ES-I3 (cell line): ENCODE data around the gene WNK2.
A peak's percentile ranks its signal among the peaks of the same experiment; 100 is the strongest.
"Not testable (repeated sequence)": the region's sequence is repeated elsewhere in the genome, so short reads cannot be mapped to it uniquely, and the experiment has no call there.

Source experiments
- H3K36me3 ChIP-seq: 2 replicates; pipeline ENCODE4 v1.6.1; 2013; ENCODE audit warnings: mild to moderate bottlenecking, low read length, control low read depth, moderate library complexity; ENCODE audit not compliant: insufficient read depth
- H3K4me1 ChIP-seq: 2 replicates; pipeline ENCODE4 v1.6.1; 2013; ENCODE audit warnings: mild to moderate bottlenecking, control low read depth, low read length; ENCODE audit not compliant: insufficient read depth
- H3K9ac ChIP-seq: 2 replicates; pipeline ENCODE4 v1.6.1; 2013; ENCODE audit warnings: low read depth, mild to moderate bottlenecking, low read length, moderate library complexity
- H3K9me3 ChIP-seq: 2 replicates; pipeline ENCODE4 v1.6.1; 2013; ENCODE audit warnings: mild to moderate bottlenecking, low read length, moderate library complexity; ENCODE audit not compliant: control insufficient read depth, insufficient read depth

WNK2 gene

DNA sequence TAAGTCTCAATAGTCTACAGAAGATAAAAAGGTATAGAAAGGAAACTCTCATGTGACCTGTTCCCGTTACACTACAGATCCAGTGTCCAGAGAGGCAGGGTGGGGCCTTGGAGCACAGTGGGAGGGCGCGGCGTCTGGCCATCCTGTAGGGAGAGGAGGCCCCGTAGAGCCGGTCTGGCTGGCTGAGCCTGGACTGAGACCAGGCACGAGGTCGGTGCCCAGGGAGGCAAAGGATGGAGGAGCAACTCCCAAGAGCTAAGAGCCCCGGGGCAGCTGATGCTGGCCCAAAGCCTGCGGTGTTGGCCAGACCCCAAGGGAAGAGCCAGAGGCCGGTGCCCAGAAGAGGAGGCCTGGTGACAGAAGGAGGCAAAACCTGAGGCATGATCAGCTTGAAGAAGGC is 158.5 kb downstream of the WNK2 start:
- peaks cover 29% of the 10 kb centered on the region for H3K9me3 ChIP-seq
- H3K4me1 ChIP-seq, H3K9ac ChIP-seq: not testable (repeated sequence)
- peaks cover 14% of the 10 kb centered on the region for H3K36me3 ChIP-seq

DNA sequence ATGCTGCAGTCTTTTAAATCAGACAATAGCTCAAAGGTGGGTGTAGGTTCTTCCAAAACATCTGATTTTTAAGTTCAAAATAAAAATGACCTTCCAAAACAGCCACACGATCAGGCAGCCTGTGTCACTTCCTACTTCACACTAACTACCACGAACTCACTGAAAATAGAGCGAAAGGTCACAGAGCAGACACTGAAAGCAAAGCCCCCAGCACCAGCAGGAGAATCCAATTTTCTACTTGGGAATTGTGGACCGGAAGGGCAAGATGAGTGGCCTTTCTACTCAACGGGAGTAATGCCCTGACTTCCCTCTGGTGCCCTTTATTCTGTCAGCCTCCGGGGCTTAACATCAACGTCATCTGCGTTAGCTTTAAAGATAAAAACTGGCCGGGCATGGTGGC is 159.7 kb downstream of the WNK2 start:
- no peak overlapping the region for H3K9ac ChIP-seq
- H3K9me3 ChIP-seq: peaks cover 23% of the 10 kb centered on the region
- H3K4me1 ChIP-seq: peaks cover 8% of the 10 kb centered on the region
- H3K36me3 ChIP-seq: peaks cover 8% of the 10 kb centered on the region

DNA sequence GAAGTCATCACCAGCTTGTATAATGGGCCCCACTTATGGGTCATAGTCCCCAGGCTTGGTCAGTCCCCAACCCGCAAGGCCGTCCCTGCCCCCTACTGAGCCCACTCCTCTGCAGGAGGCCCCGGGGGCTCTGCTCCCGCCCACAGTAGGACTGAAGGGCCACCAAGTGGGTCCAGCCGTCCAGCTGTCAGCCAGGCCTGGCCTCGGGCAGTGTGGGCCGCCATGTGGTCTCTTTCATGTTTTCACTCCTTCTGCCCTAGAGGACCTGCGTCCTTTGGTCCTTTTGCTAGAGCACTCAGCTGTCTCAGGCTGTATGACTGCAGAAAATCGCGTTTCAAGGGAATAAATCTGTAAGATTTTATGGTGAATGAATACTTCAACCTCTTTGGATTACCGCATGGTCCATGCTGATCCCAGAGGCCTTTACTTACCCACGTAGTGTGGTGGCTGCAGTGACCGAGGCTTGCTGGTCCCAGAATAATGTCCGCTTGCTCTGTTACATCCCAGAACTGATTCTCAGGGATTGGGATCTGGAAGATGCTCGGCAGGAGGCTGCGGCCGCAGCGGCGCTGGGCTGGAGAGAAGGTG is 161.8 kb downstream of the WNK2 start:
- peak overlapping the region; percentile 84 for H3K9ac ChIP-seq
- peaks cover 3% of the 10 kb centered on the region; the same call in 1 of the 2 replicates for H3K9me3 ChIP-seq
- peaks cover 8% of the 10 kb centered on the region for H3K4me1 ChIP-seq
- no peaks in the 10 kb centered on the region; the same call in none of the 2 replicates for H3K36me3 ChIP-seq

DNA sequence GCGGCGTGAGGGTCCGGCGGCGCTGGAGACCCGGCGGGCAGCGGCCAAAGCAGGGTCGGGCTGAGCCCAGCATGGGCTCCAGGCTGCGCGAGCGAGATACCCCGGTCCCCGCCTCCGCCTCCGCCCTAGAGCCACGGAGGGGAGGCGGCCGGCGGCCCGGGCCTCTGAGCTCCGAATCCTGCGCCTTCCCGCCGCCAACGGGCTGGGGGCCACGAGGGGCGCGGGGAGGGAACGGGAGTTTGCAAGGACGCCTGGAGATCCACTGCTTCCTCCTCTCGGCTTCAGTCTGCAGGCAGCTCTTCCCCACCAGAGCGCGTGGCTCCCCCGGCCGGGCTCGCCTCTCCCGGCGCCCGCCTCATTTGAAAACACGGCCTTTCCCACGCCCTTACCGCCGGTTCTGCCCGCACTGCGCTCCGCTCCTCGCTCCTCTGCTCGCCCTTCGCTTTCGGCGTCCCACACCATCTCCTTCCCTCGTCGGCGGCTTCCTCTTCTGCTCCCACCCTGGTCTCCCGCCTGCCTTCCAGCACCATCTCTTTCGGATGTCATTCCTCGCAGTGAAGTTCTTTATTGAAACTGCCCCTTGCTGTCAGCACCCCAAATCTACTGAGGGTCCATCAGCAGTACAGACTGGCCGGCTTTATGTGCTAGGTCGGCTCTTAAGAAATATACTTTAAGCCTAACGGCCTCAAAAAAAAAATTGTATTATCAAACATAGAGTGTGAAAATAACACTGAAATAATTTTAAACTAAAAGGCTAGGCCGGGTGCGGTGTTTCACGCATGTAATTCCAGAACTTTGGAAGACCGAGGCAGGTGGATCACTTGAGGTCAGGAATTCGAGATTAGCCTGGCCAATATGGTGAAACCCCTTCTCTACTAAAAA is 162.5 kb downstream of the WNK2 start:
- Histone ChIP-seq H3K9me3 (no peaks in the 10 kb centered on the region), H3K9ac (peak overlapping the region; percentile 84), H3K36me3 (no peaks in the 10 kb centered on the region; the same call in none of the 2 replicates), H3K4me1 (peaks cover 8% of the 10 kb centered on the region)

GRCh38 chr9:93347371-93347975 is 163.5 kb downstream of the WNK2 start:
- peak overlapping the region; percentile 18 for H3K9ac ChIP-seq
- H3K36me3 ChIP-seq, H3K9me3 ChIP-seq, H3K4me1 ChIP-seq: not testable (repeated sequence)

DNA sequence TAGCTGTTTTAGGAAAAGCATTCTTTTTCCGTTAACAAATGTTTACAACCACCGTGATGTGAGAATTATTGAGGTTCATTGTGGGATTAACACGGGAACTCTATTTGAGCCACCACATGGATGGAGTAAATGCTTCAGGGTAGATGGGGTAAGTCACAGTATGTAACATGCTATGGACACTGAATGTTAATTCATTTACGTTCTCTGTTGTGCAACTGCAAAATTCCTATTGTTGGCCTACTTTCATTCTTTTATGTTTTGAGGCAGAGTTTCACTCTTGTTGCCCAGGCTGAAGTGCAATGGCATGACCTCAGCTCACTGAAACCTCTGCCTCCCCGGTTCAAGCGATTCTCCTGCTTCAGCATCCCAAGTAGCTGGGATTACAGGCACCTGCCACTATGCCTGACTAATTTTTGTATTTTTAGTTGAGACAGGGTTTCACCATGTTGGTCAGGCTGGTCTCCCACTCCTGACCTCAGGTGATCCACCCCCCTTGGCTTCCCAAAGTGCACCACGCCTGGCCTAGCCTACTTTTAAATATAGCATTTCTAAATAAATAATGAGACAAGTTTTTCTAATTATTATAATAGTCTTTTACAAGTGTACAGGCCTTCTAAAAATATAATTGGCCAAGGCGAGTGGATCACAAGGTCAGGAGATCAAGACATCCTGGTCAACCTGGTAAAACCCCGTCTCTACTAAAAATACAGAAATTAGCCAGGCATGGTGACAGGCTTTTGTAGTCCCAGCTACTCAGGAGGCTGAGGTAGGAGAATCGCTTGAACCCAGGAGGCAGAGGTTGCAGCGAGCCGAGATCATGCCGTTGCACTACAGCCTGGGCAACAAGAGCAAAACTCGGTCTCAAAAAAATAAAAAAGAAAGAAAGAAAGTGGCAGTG is 169.7 kb downstream of the WNK2 start:
- peaks cover 31% of the 10 kb centered on the region for H3K36me3 ChIP-seq
- H3K4me1 ChIP-seq: not testable (repeated sequence)
- H3K9ac ChIP-seq: peak overlapping the region; percentile 17; the same call in 1 of the 2 replicates
- peaks cover 15% of the 10 kb centered on the region; the same call in 1 of the 2 replicates for H3K9me3 ChIP-seq

- peaks cover 31% of the 10 kb centered on the region for H3K36me3 ChIP-seq
- peaks cover 17% of the 10 kb centered on the region; the same call in 1 of the 2 replicates for H3K9me3 ChIP-seq
- peaks cover 7% of the 10 kb centered on the region; the same call in 1 of the 2 replicates for H3K4me1 ChIP-seq
- H3K9ac ChIP-seq: 0 out of 2 replicates have a peak overlapping the region, but pooled peaks have one; percentile 0
Observed at GRCh38 chr9:93354451-93354850, 170.5 kb downstream of the WNK2 start.

DNA sequence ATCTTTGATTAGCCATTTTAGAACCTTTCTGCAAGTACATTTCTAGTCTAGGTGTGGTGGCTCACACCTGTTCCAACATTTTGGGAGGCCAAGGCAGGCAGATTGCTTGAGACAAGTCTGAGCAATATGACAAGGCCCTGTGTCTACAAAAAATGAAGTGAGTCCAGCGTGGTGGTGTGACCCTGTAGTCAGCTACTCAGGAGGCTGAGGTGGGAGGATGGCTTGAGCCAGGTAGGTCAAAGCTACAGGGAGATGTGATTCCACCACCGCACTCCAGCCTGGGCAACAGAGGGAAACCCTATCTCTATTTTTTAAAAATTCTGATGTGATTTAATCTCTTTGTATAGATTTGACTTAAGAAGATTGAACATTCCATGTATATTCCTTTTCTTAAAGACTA is 171.9 kb downstream of the WNK2 start:
- peaks cover 34% of the 10 kb centered on the region for H3K36me3 ChIP-seq
- H3K4me1 ChIP-seq: peaks cover 7% of the 10 kb centered on the region; the same call in 1 of the 2 replicates
- H3K9me3 ChIP-seq: peaks cover 21% of the 10 kb centered on the region; the same call in 1 of the 2 replicates
- H3K9ac ChIP-seq: no peak overlapping the region

DNA sequence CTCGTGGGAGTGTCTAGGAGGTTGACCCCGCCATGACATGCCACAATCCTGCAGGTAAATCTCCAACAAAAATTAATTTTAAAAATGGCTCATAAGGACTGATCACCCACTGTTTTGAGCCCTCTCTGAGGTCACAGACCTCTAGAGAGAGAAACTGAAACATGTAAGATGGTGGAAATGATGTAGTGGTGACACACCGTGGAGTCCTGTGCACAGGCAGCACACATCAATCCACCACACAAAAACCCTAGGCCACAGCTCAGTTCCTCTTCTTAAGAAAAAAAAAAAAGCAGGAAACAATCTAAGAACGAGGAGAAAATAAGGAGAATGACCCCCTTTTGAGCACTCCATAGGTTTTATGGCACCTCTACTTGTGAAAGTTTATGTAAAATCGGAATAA is 173.7 kb downstream of the WNK2 start:
- Histone ChIP-seq H3K36me3 (peaks cover 42% of the 10 kb centered on the region), H3K9me3 (peaks cover 30% of the 10 kb centered on the region; the same call in 1 of the 2 replicates), H3K4me1 (peaks cover 7% of the 10 kb centered on the region; the same call in 1 of the 2 replicates), H3K9ac (no peak overlapping the region)

GRCh38 chr9:93359907-93360306 is 176.0 kb downstream of the WNK2 start:
- peaks cover 34% of the 10 kb centered on the region for H3K9me3 ChIP-seq
- not testable (repeated sequence) for H3K4me1 ChIP-seq, H3K9ac ChIP-seq
- peaks cover 33% of the 10 kb centered on the region for H3K36me3 ChIP-seq

DNA sequence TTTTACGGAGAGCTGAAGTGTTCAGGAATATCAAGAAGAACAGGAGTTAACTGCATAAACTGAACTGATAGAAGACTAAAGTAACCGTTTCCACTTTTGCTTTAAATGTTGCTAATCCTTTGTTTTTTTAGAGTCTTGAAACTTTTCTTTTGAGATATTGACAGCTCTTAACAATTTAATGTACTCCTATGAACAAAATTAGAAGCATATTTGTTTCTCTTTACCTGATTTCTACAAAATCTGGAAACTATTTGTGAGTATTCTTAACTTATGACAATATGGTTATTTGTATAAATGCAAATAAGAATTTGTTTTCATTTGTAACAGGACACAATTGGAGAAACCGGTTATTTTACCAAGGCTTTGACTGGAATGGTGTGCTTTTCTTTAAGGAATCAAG is 178.1 kb downstream of the WNK2 start:
- H3K36me3 ChIP-seq: peaks cover 27% of the 10 kb centered on the region

DNA sequence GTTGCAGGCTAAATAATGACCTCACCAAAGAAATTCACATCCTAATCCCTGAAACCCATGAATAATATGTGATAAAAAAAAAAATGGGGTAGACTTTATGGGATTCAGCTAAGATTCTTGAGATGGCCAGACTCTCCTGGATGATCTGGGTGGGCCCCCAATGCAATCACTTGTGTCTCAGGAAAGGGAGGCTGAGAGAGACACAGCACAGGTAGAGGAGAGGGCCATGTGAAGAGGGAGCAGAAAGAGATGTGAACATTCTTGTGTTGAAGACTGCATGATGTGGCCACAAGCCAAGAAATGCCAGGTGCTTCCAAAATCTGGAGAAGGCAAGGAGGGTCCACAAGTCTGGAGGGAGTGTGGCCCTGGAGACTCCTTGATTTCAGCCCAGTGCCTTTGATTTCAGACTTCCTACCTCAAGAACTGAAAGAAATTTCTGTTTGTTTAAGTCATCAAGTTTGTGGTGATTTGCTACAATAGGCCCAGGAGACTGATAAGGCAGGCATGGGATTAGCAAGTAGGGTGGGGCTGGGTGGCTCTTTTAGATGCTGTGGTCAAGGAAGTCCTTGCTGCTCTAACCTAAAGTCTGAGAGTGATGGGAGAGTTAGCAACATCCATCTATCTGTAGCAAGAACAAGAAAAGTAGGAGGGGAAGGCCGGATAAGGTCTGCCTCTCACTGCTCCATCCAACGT is 180.9 kb downstream of the WNK2 start:
- H3K9ac ChIP-seq: no peak overlapping the region
- peaks cover 15% of the 10 kb centered on the region for H3K9me3 ChIP-seq
- H3K4me1 ChIP-seq: no peaks in the 10 kb centered on the region
- peaks cover 18% of the 10 kb centered on the region for H3K36me3 ChIP-seq

More for the DNA sequence above, 178.1 kb downstream of the WNK2 start:
- Histone ChIP-seq H3K9me3 (peaks cover 29% of the 10 kb centered on the region), H3K9ac (no peak overlapping the region), H3K4me1 (no peaks in the 10 kb centered on the region)

GRCh38 chr9:93365427-93366118 is 181.6 kb downstream of the WNK2 start:
- Histone ChIP-seq H3K4me1 (no peaks in the 10 kb centered on the region), H3K36me3 (peaks cover 16% of the 10 kb centered on the region), H3K9ac (no peak overlapping the region), H3K9me3 (peaks cover 13% of the 10 kb centered on the region)
